Upper lobe of left lung (tissue), 6 donors: ENCODE results near the gene DSP. TPM values are rescaled to one million over a fixed set of nuclear protein-coding genes. Genes with fewer than 3 reads are reported as not detected.

Experiments
- ATAC-seq, 2 donors: fragments of 200-7000 bp; cut with Tn5 transposase; one replicate each; pipeline ENCODE4 v1.9.1; 2022; ENCODE audit warnings: mild to moderate bottlenecking in 2 of 2, moderate library complexity in 2 of 2; ENCODE audit not compliant: low FRiP score in 2 of 2
- DNase-seq, 2 donors: peaks; one replicate each; pipeline ENCODE4 v3.0.0-alpha.2; 2019 to 2020
- H3K27ac ChIP-seq, 4 donors: fragments of 200-600 bp; sonication (generic); one replicate each; pipeline ENCODE4 v1.5.1; 2016 to 2019
- H3K27me3 ChIP-seq, 4 donors: fragments of 200-600 bp; sonication (generic); one replicate each; pipeline ENCODE4 v1.5.1; 2017 to 2019
- H3K36me3 ChIP-seq, 4 donors: fragments of 200-600 bp; sonication (generic); one replicate each; pipeline ENCODE4 v1.5.1; 2016 to 2019
- H3K4me1 ChIP-seq, 4 donors: fragments of 200-600 bp; sonication (generic); one replicate each; pipeline ENCODE4 v1.5.1; 2018 to 2019
- H3K4me3 ChIP-seq, 4 donors: fragments of 200-600 bp; sonication (generic); one replicate each; pipeline ENCODE4 v1.5.1; 2017 to 2019; ENCODE audit warnings: mild to moderate bottlenecking in 2 of 4, moderate library complexity in 1 of 4
- H3K9me3 ChIP-seq, 4 donors: fragments of 200-600 bp; sonication (generic); one replicate each; pipeline ENCODE4 v1.5.1; 2018 to 2019
- EP300 ChIP-seq, 4 donors: sonication (generic); formaldehyde crosslinking; IDR thresholded peaks; one replicate each; pipeline ENCODE4 v1.5.1; 2017; ENCODE audit warnings: antibody characterized with exemption in 4 of 4, control low read depth in 2 of 4
- POLR2A ChIP-seq, 4 donors: fragments of 450-650 bp; IDR thresholded peaks; one replicate each; pipeline ENCODE4 v1.5.1; 2016 to 2017; ENCODE audit warnings: antibody characterized with exemption in 4 of 4, mild to moderate bottlenecking in 2 of 4
- POLR2AphosphoS5 ChIP-seq, 2 donors: sonication (generic); formaldehyde crosslinking; IDR thresholded peaks; one replicate each; pipeline ENCODE4 v1.5.1; 2017; ENCODE audit warnings: antibody characterized with exemption in 2 of 2
- WGBS, 2 donors: methylation state at CpG; one replicate each; pipeline ENCODE4 v1.1.5; 2017 to 2018; 5-methylcytosine and 5-hydroxymethylcytosine counted together
- total RNA-seq, 6 donors: library from RNA; depleted of rRNA in 4 of 6; stranded (reverse); fragments of >200 nt in 4 of 6; gene quantifications; one replicate each; pipeline versions ENCODE4 v1.1.0 to v1.2.1, GENCODE V29; 2016 to 2021
- TF ChIP-seq, protein P1 (sequence below), 6 experiments: fragments of 450-650 bp in 4 of 6; fragments of 200-600 bp in 2 of 6; sonication (generic) in 2 of 6; IDR thresholded peaks; one replicate each; pipeline ENCODE4 v1.5.1; 2016 to 2019; ENCODE audit warnings: antibody characterized with exemption in 6 of 6
- donor health status: DM: no; HTN: no; CAD: no; lungs with moderate emphysema.
- donor health status: DM: no; HTN: yes; CAD: no; lungs with severe emphysema.

DSP gene
- total RNA-seq, 6 donors from 2014 or later = 6.3 to 88.2 (median 29.0) TPM

DNA sequence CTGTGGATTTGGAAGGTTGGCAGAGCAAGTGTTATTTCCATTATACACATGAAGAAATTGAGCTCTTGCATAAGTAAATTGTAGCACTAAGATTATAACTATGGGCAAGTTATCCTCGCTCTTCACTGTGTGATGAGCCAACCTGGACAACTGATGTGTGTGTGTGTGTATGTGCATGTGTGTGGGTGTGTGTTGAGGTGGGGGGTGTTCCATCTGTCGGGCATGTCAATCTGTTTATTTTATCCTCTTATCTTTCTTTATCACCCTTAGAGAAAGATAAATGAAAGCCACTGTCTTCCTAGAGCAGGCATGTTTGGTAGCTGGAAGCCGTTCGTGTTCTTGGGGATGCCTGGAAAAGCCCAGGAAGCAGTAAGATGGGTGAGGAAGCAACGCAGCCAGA, 3.0 kb upstream of the DSP start:
- 59% methylated on average over 5 of the region's 5 CpGs for WGBS, 2 donors
- Histone ChIP-seq H3K4me1 (peaks cover 10 to 30% (median 25%) of the 10 kb centered on the region in 4 donors), H3K27me3 (peaks cover 0 to 28% (median 12%) of the 10 kb centered on the region in 4 donors), H3K27ac (no peak overlapping the region), H3K9me3 (no peaks in the 10 kb centered on the region), H3K4me3 (no peak overlapping the region), H3K36me3 (no peaks in the 10 kb centered on the region)
- ATAC-seq = no peak
- no peak for DNase-seq
- no peak for TF ChIP-seq POLR2A (IDR thresholded peaks at IDR 0.05)
- TF ChIP-seq, protein P1, sequence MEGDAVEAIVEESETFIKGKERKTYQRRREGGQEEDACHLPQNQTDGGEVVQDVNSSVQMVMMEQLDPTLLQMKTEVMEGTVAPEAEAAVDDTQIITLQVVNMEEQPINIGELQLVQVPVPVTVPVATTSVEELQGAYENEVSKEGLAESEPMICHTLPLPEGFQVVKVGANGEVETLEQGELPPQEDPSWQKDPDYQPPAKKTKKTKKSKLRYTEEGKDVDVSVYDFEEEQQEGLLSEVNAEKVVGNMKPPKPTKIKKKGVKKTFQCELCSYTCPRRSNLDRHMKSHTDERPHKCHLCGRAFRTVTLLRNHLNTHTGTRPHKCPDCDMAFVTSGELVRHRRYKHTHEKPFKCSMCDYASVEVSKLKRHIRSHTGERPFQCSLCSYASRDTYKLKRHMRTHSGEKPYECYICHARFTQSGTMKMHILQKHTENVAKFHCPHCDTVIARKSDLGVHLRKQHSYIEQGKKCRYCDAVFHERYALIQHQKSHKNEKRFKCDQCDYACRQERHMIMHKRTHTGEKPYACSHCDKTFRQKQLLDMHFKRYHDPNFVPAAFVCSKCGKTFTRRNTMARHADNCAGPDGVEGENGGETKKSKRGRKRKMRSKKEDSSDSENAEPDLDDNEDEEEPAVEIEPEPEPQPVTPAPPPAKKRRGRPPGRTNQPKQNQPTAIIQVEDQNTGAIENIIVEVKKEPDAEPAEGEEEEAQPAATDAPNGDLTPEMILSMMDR (IDR thresholded peaks at IDR 0.05) = no peak
- TF ChIP-seq EP300 (IDR thresholded peaks at IDR 0.05) = no peak
- no peak for TF ChIP-seq POLR2AphosphoS5 (IDR thresholded peaks at IDR 0.05)

DNA sequence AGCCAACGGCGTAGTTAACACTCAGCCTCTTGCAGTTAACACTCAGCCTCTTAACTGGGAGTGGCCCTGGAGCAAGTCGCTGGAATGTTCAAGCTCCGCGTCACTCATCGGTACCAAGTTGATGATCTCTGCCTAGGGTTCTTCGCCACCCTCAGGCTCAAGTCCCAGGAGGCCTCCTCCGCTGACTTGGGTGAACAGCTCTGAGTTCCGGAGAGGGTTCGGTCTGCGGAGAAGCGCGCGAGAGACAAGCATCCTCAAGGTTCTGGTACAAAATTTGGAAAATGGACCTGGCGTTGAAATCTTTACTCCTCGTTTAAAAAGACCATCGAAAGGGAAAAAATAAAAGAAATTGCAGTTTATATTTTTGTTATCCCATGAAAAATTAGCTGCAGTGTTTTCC, 876 bp upstream of the DSP start:
- H3K27me3 ChIP-seq = peaks cover 0 to 28% (median 12%) of the 10 kb centered on the region in 4 donors
- ATAC-seq = peak in 1 of 2 donors; percentile 47
- H3K27ac ChIP-seq = peak overlapping the region in 2 of 4 donors; percentile 8 to 81

DNA sequence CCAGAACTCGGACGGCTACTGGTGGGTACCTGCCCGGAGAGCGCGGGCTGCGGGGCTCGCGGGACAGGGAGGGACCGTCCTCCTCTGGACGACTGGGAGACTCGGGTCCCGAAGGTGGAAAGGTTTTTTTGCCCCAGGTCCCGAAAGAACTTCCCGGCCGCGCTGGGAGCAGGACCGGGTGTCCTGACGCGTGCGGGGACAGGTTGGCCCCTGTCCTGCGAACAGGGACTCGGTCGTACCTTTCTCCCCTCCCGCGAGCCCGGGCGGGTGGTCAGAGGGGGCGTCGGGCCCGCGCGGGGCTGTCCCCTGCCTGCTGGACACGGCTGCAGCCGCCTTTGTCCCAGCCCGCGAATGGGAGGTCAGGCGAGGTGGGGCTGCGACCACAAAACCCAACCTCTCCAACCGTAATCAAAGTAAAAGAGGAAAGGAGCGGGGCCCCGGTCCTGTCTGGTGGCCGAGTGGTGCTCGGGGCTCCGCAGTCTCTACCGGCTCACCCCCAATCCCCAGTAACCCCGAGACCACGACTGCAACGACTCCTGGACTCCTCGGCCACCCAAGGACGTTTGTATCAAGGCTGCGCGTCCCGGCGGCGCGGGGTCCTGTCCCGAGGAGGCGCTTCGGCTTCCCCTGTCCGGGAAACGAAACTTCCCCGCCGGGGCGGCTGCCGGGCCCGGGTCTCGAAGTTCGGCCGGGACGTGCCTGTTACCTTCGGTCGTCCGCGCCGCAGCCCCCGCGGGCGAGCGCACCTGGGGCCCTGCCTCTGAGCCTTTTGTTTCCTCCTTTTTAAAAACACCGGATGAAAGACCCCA, 798 bp downstream of the DSP start:
- Histone ChIP-seq H3K27ac (peak overlapping the region; percentile 66 to 81 (median 80)), H3K4me1 (peaks cover 10 to 34% (median 25%) of the 10 kb centered on the region in 4 donors)
- TF ChIP-seq EP300 (IDR thresholded peaks at IDR 0.05) (no peak), POLR2AphosphoS5 (IDR thresholded peaks at IDR 0.05) (no peak), POLR2A (IDR thresholded peaks at IDR 0.05) (no peak)
- TF ChIP-seq, protein P1 (IDR thresholded peaks at IDR 0.05) = no peak

More for the DNA sequence above, 876 bp upstream of the DSP start:
- H3K4me3 ChIP-seq = peak overlapping the region in 3 of 4 donors; percentile 55 to 60 (median 59)
- peak in 1 of 2 donors; percentile 70 for DNase-seq
- no peaks in the 10 kb centered on the region for H3K9me3 ChIP-seq
- H3K36me3 ChIP-seq = no peaks in the 10 kb centered on the region
- 22 to 49% methylated on average over 14 to 17 of the region's 17 CpGs for WGBS, 2 donors
- TF ChIP-seq EP300 (IDR thresholded peaks at IDR 0.05) = no peak
- no peak for TF ChIP-seq POLR2A (IDR thresholded peaks at IDR 0.05)
- peaks cover 10 to 34% (median 25%) of the 10 kb centered on the region in 4 donors for H3K4me1 ChIP-seq

DNA sequence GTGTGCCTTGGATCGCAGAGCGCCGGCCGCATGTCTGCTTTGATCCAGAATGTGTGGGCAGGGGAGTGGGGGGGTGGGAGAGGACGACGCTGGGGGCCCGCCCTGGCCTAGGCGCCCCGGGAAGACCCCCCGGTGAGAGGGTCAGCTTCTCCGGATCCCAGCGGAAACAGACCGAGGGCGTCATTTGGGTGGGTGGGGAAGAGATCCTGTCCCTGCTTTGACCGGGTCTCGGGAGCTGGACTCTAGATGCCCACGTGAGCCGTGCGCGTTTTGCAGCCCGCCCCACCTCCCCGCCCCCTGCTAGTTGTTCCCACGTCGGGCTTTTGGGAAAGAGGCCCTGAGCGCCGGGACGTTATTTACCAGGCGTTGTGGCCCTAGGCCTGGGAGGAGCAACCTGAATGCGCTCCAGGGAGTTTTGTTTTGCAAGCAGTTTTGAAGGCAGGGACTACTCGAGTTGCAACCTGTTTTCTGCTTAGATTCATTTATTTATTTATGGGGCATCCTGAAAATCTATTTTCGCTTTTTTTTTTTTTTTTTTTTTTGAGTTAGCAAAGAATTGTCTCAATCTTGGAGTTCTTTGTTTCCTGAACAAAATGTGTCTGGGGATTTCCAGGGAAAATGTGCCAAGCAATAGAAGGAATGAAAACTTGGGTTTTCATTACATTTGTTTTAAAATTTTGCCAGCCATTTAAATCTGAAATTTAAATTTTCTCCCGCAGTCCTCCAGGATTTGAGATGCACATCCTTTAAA, 1.6 kb downstream of the DSP start:
- Histone ChIP-seq H3K36me3 (no peaks in the 10 kb centered on the region), H3K4me3 (peak overlapping the region; percentile 55 to 64 (median 60)), H3K4me1 (peaks cover 10 to 34% (median 25%) of the 10 kb centered on the region in 4 donors), H3K9me3 (no peaks in the 10 kb centered on the region), H3K27me3 (peaks cover 0 to 28% (median 12%) of the 10 kb centered on the region in 4 donors), H3K27ac (peak overlapping the region; percentile 66 to 81 (median 80))
- TF ChIP-seq, protein P1 (IDR thresholded peaks at IDR 0.05) = no peak
- TF ChIP-seq POLR2AphosphoS5 (IDR thresholded peaks at IDR 0.05) = peak in 1 of 2 donors; percentile 10
- ATAC-seq (peak; percentile 56 to 70), DNase-seq (peak in 1 of 2 donors; percentile 78)
- 7 to 9% methylated on average over 19 to 28 of the region's 32 CpGs for WGBS, 2 donors

More for the DNA sequence above, 798 bp downstream of the DSP start:
- ATAC-seq = peak; percentile 51 to 68
- peak; percentile 27 to 91 for DNase-seq
- H3K36me3 ChIP-seq = no peaks in the 10 kb centered on the region
- WGBS, 2 donors = 0 to 1% methylated on average over 1 to 40 of the region's 80 CpGs
- peak overlapping the region; percentile 55 to 64 (median 60) for H3K4me3 ChIP-seq
- H3K27me3 ChIP-seq = peaks cover 0 to 28% (median 12%) of the 10 kb centered on the region in 4 donors
- H3K9me3 ChIP-seq = no peaks in the 10 kb centered on the region
